ENCODE measurements around the gene RHBDD2.

DNA sequence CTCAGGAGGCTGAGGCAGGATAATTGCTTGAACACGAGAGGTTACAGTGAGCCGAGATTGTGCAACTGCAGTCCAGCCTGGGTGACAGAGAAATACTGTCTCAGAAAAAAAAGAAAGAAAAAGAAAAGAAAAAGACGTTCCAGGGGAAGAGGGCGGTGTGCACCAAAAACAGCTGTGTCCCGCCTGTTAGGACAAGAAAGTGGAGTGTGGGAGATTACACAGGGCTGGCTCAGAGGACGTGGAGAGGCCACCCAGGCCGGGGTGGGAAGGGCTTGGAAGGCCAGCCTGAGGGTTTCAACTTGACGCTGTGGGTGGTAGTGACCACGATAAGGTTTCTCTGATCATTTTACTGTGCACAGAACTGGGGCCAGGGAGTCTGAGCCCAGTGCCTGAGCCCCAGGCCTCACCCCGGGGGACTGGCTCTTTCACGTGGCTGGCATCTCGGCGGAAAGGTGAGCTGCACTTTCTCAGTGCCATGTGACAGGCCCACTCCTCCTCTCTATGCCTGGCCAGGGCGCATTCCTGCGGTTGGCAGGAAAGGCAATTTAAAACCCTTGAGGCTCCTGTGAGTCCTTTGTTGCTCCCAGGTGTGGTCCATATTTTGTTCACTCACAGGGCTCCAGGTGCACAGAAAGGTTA, 13.9 kb downstream of the RHBDD2 start:
- TF ChIP-seq, protein P1, sequence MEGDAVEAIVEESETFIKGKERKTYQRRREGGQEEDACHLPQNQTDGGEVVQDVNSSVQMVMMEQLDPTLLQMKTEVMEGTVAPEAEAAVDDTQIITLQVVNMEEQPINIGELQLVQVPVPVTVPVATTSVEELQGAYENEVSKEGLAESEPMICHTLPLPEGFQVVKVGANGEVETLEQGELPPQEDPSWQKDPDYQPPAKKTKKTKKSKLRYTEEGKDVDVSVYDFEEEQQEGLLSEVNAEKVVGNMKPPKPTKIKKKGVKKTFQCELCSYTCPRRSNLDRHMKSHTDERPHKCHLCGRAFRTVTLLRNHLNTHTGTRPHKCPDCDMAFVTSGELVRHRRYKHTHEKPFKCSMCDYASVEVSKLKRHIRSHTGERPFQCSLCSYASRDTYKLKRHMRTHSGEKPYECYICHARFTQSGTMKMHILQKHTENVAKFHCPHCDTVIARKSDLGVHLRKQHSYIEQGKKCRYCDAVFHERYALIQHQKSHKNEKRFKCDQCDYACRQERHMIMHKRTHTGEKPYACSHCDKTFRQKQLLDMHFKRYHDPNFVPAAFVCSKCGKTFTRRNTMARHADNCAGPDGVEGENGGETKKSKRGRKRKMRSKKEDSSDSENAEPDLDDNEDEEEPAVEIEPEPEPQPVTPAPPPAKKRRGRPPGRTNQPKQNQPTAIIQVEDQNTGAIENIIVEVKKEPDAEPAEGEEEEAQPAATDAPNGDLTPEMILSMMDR (IDR thresholded peaks at IDR 0.05): no peak
- TF ChIP-seq POLR2A (IDR thresholded peaks at IDR 0.05): no peak
